IPS-20b (cell line): ENCODE results near the gene CBLL1.
A peak's percentile ranks its signal among the peaks of the same experiment; 100 is the strongest.

Experiments
- H3K27ac ChIP-seq: one replicate; pipeline ENCODE4 v1.5.1; 2013; ENCODE audit warnings: low read length
- H3K27me3 ChIP-seq: 2 replicates; pipeline ENCODE4 v1.6.1; 2013; ENCODE audit warnings: mild to moderate bottlenecking, low read length, inconsistent platforms; ENCODE audit not compliant: insufficient read depth
- H3K36me3 ChIP-seq: 2 replicates; pipeline ENCODE4 v1.6.1; 2013; ENCODE audit warnings: low read depth, mild to moderate bottlenecking, inconsistent platforms, low read length, moderate library complexity; ENCODE audit not compliant: insufficient read depth
- H3K4me1 ChIP-seq: 2 replicates; pipeline ENCODE4 v1.6.1; 2013; ENCODE audit warnings: mild to moderate bottlenecking, control low read depth, inconsistent platforms, low read length, moderate library complexity; ENCODE audit not compliant: insufficient read depth
- H3K4me3 ChIP-seq: 2 replicates; pipeline ENCODE4 v1.5.1; 2013; ENCODE audit warnings: mild to moderate bottlenecking, low read length, inconsistent platforms
- H3K9ac ChIP-seq: 2 replicates; pipeline ENCODE4 v1.6.1; 2013; ENCODE audit warnings: low read depth, mild to moderate bottlenecking, inconsistent platforms, low read length, moderate library complexity
- H3K9me3 ChIP-seq: 2 replicates; pipeline ENCODE4 v1.6.1; 2013; ENCODE audit warnings: mild to moderate bottlenecking, low read depth, low read length, inconsistent platforms; ENCODE audit not compliant: insufficient read depth

The CBLL1 gene

GRCh38 chr7:107712896-107713295 is 31.0 kb upstream of the CBLL1 start:
- no peak overlapping the region for H3K9ac ChIP-seq
- no peaks in the 10 kb centered on the region for H3K4me1 ChIP-seq

GRCh38 chr7:107715531-107715930 is 28.4 kb upstream of the CBLL1 start:
- H3K36me3 ChIP-seq, result no peaks in the 10 kb centered on the region
- 0 out of 2 replicates have a peak, but pooled peaks cover 2% of the 10 kb centered on the region for H3K4me1 ChIP-seq
- H3K4me3 ChIP-seq, result no peak overlapping the region
- no peaks in the 10 kb centered on the region for H3K9me3 ChIP-seq
- H3K27ac ChIP-seq, result no peak overlapping the region
- no peaks in the 10 kb centered on the region for H3K27me3 ChIP-seq
- no peak overlapping the region for H3K9ac ChIP-seq

More at GRCh38 chr7:107712896-107713295, 31.0 kb upstream of the CBLL1 start:
- Histone ChIP-seq H3K9me3 (no peaks in the 10 kb centered on the region), H3K4me3 (no peak overlapping the region), H3K27me3 (no peaks in the 10 kb centered on the region), H3K27ac (no peak overlapping the region), H3K36me3 (no peaks in the 10 kb centered on the region)

GRCh38 chr7:107718456-107719193 is 25.3 kb upstream of the CBLL1 start:
- H3K4me1 ChIP-seq, result 0 out of 2 replicates have a peak, but pooled peaks cover 2% of the 10 kb centered on the region
- H3K27me3 ChIP-seq, result no peaks in the 10 kb centered on the region
- H3K9me3 ChIP-seq, result no peaks in the 10 kb centered on the region
- no peaks in the 10 kb centered on the region for H3K36me3 ChIP-seq
- H3K27ac ChIP-seq, result no peak overlapping the region
- no peak overlapping the region for H3K9ac ChIP-seq
- no peak overlapping the region for H3K4me3 ChIP-seq

- 0 out of 2 replicates have a peak, but pooled peaks cover 2% of the 10 kb centered on the region for H3K4me1 ChIP-seq
- H3K4me3 ChIP-seq, result no peak overlapping the region
- H3K27ac ChIP-seq, result no peak overlapping the region
- H3K9ac ChIP-seq, result no peak overlapping the region
- no peaks in the 10 kb centered on the region for H3K27me3 ChIP-seq
- no peaks in the 10 kb centered on the region for H3K36me3 ChIP-seq
- H3K9me3 ChIP-seq, result no peaks in the 10 kb centered on the region
Observed at GRCh38 chr7:107721286-107721685, 22.7 kb upstream of the CBLL1 start.

- no peak overlapping the region for H3K9ac ChIP-seq
- H3K27me3 ChIP-seq, result peaks cover 4% of the 10 kb centered on the region; the same call in 1 of the 2 replicates
- no peak overlapping the region for H3K4me3 ChIP-seq
- no peak overlapping the region for H3K27ac ChIP-seq
- H3K9me3 ChIP-seq, result no peaks in the 10 kb centered on the region
- 0 out of 2 replicates have a peak, but pooled peaks cover 2% of the 10 kb centered on the region for H3K4me1 ChIP-seq
- H3K36me3 ChIP-seq, result no peaks in the 10 kb centered on the region
Observed at GRCh38 chr7:107723255-107723654, 20.7 kb upstream of the CBLL1 start.

- Histone ChIP-seq H3K36me3 (no peaks in the 10 kb centered on the region), H3K9ac (no peak overlapping the region), H3K27me3 (peaks cover 7% of the 10 kb centered on the region; the same call in 1 of the 2 replicates), H3K4me3 (no peak overlapping the region), H3K27ac (no peak overlapping the region), H3K4me1 (no peaks in the 10 kb centered on the region), H3K9me3 (no peaks in the 10 kb centered on the region)
Observed at GRCh38 chr7:107725138-107725740, 18.7 kb upstream of the CBLL1 start.

- H3K9ac ChIP-seq, result no peak overlapping the region
- H3K27me3 ChIP-seq, result peaks cover 7% of the 10 kb centered on the region; the same call in 1 of the 2 replicates
- H3K4me3 ChIP-seq, result no peak overlapping the region
- no peaks in the 10 kb centered on the region for H3K36me3 ChIP-seq
- no peaks in the 10 kb centered on the region for H3K4me1 ChIP-seq
- H3K27ac ChIP-seq, result no peak overlapping the region
- H3K9me3 ChIP-seq, result no peaks in the 10 kb centered on the region
Observed at GRCh38 chr7:107726356-107727130, 17.4 kb upstream of the CBLL1 start.

GRCh38 chr7:107728276-107728675 is 15.7 kb upstream of the CBLL1 start:
- no peaks in the 10 kb centered on the region for H3K36me3 ChIP-seq
- no peak overlapping the region for H3K4me3 ChIP-seq
- no peak overlapping the region for H3K9ac ChIP-seq
- H3K4me1 ChIP-seq, result no peaks in the 10 kb centered on the region
- no peak overlapping the region for H3K27ac ChIP-seq
- 0 out of 2 replicates have a peak, but pooled peaks cover under 1% of the 10 kb centered on the region for H3K9me3 ChIP-seq
- H3K27me3 ChIP-seq, result peaks cover 7% of the 10 kb centered on the region; the same call in 1 of the 2 replicates

GRCh38 chr7:107742678-107743566 is 1.0 kb upstream of the CBLL1 start:
- H3K9ac ChIP-seq, result peak overlapping the region; percentile 89; the same call in 1 of the 2 replicates

GRCh38 chr7:107744345-107744750 is 406 bp downstream of the CBLL1 start:
- peak overlapping the region; percentile 89 for H3K9ac ChIP-seq
- peak overlapping the region; percentile 96 for H3K4me3 ChIP-seq
- H3K36me3 ChIP-seq, result peaks cover 7% of the 10 kb centered on the region
- H3K4me1 ChIP-seq, result peaks cover 17% of the 10 kb centered on the region
- H3K27ac ChIP-seq, result peak overlapping the region; percentile 10
- no peaks in the 10 kb centered on the region for H3K9me3 ChIP-seq
- 0 out of 2 replicates have a peak, but pooled peaks cover 6% of the 10 kb centered on the region for H3K27me3 ChIP-seq

More at GRCh38 chr7:107742678-107743566, 1.0 kb upstream of the CBLL1 start:
- H3K4me3 ChIP-seq, result peak overlapping the region; percentile 96
- H3K27ac ChIP-seq, result peak overlapping the region; percentile 65
- H3K36me3 ChIP-seq, result no peaks in the 10 kb centered on the region
- peaks cover 17% of the 10 kb centered on the region for H3K4me1 ChIP-seq
- H3K27me3 ChIP-seq, result 0 out of 2 replicates have a peak, but pooled peaks cover 6% of the 10 kb centered on the region
- H3K9me3 ChIP-seq, result no peaks in the 10 kb centered on the region
